GM12892 (cell line): ENCODE data around the gene TRIO.

Experiments used
- POLR2AphosphoS5 ChIP-seq: IDR thresholded peaks from 2 replicates; pipeline ENCODE4 v1.6.1; 2011; ENCODE audit warnings: low read depth, low read length, control low read depth
- TAF1 ChIP-seq: IDR thresholded peaks from 2 replicates; pipeline ENCODE4 v1.6.1; 2011; ENCODE audit warnings: low read depth, mild to moderate bottlenecking, control low read depth, low read length, borderline replicate concordance

- TF ChIP-seq POLR2AphosphoS5 (no peak), TAF1 (no peak)
Observed at GRCh38 chr5:14518638-14519037, 375.5 kb downstream of the TRIO start.
